Mucosa of gallbladder (tissue), 1 donor: Measurements from ENCODE around the gene ZIC3. TPM values are rescaled to one million over a fixed set of nuclear protein-coding genes. Genes with fewer than 3 reads are reported as not detected.
A peak's percentile ranks its signal among the peaks of the same experiment; 100 is the strongest.
"Not testable (repeated sequence)": the region's sequence is repeated elsewhere in the genome, so short reads cannot be mapped to it uniquely, and the experiment has no call there.

Source experiments
- DNase-seq: peaks from one replicate; pipeline ENCODE4 v3.0.0-alpha.2; 2020; ENCODE audit warnings: low spot score
- total RNA-seq: library from RNA; stranded (reverse); gene quantifications from one replicate; pipeline ENCODE4 v1.2.1, GENCODE V29; 2021
- donor health status: DM: no; HTN: no; CAD: no.

ZIC3 gene
- total RNA-seq: not detected

DNA sequence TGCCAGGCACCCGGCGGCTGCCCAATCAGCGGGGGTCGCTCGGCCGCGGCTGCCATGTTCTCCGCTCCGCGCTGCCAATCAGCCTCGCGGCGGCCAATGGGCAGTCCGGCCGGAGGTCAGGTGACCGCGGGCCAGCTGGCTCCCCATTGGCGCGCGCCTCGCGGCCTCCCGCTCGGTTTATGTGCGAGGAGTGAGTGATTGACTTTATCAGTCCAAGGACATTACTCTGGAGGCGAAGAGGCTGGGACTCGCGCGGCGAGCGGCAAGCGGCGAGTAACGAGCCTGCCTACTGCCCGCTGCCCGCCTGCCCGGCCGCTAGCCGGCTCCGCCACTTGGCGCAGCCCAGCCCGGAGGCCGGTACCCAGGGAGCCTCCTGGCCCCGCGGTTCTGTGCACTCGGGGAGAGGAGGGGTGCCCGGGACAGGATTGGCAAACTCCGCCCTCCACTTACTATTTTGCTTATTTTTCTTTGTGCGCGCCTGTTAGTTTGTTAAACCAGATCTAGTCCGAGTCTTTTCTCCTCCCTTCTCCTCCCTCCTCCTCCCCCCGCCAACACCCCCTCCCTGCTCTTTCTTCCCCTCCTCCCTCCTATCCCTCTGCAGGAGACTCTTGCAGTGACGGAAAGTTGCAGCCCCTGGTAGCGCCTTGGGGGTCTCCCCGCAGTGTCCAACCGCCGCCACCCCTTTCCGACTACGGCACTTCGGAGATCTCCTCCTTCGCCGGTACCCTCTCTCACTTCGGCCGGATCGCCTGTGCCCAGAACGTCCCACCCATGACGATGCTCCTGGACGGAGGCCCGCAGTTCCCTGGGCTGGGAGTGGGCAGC lies at the start of gene ZIC3:
TSS of gene ZIC3 (plus strand) at position 207 of the 825 bp plus-strand sequence. CDS start at position 772, 565 bp downstream.
- DNase-seq: peak; percentile 50

- no peak for DNase-seq
Observed at GRCh38 chrX:137519459-137519858, 46.5 kb upstream of the ZIC3 start.

- no peak for DNase-seq
Observed at GRCh38 chrX:137545711-137546651, 19.9 kb upstream of the ZIC3 start.

GRCh38 chrX:137547291-137547690 lies 18.6 kb upstream of the ZIC3 start:
- DNase-seq: no peak

DNA sequence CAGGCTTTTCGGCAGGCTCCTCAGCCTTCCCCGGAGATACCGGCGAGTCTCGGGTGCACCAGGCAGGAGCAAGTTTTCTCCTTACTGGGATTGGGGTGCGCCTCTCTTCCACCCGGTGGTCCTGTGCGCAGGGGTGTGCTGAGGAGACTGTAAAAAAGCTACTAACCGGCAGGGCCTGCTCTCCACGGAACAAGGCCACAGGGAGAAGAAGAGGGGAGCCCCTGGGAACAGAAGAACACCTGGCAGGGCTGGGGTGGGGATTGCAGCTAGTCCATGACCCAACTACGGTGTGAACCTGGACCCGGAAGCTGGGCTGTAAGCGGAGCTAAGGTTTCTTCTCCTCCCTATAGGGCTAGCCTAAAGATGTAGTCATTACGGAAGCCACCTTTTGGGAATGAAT lies 17.7 kb upstream of the ZIC3 start:
- no peak for DNase-seq

- DNase-seq: no peak
Observed at GRCh38 chrX:137549073-137549472, 16.9 kb upstream of the ZIC3 start.

GRCh38 chrX:137549851-137550664 lies 15.9 kb upstream of the ZIC3 start:
- no peak for DNase-seq

DNA sequence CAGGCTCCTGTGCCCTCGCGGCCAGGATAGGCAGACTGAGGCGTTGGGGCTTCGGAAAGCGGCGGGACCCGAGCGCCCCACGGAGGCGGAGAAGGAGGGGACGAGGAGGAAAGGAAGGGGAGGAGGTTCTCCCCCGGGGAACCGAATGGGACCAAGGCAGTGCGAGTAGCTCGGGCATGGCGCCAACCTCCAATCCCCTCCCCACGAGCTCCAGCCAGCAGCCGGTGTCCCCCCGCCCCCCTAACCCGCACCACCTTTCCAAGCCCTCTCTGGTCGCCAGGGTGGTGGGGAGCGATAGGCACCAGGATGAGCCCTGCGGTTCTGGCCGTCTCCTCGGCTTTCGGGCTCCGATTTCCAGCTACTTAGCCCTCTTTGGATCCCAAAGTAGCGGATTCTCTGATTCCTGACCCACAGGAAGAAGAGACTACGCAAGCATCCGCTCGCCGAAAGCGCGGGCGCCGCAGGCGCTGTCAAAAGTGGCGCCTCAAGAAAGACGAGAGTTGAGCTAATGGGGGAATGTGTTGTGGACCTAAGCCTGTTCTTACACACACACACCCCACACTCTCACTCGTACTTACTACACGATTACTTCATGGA lies 15.2 kb upstream of the ZIC3 start:
- DNase-seq: no peak

GRCh38 chrX:137552098-137552497 lies 13.8 kb upstream of the ZIC3 start:
- not testable (repeated sequence) for DNase-seq

GRCh38 chrX:137562096-137562495 lies 3.8 kb upstream of the ZIC3 start:
- no peak for DNase-seq

DNA sequence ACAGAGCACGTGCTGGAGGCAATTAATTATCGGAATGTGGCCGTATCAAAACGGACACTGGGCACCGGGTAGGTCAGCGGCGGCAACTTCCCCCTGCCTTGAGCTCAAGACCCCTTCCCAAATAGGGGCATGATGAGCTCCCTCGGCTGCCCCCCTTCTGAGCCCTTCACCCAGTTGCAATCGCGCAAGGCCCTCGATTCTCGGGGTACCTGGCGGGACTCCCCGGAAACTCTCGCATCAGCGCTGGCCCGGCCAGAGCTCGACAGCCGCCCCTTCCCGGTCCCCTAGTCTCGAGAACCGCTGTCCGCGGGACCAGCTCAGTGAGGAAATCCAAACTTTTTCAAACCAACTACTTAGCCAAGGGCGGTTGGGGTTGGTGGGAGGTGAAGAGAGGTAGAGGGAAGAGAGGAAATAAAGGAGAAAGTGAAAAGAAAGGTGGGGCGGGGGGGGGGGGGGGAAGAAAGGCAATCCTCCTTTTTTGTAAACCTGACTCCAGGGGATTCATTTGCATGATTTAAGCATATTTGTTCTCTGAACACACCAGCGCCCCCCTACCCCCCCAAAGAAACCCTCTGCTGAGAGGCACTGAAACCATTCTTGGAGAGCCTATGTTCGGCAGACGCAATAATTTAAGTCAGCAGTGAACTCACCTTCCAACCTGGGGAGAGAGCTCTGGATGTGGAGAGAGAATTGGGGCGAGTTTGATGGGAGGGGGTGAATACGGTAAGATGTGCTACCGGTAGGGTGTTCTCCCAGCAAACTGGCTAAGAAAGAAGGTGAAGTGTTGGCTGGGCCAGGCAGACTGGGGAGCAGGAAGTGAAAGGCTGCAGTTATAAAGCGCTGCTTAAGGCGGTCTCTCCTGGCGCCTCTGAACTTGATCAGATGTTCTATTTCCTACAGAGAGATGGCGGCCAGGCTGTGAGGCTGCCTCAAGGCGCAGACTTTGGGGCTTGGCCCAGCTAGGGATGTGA lies 2.0 kb upstream of the ZIC3 start:
- no peak for DNase-seq

- DNase-seq: no peak
Observed at GRCh38 chrX:137565318-137565904, 516 bp upstream of the ZIC3 start.

GRCh38 chrX:137566746-137567679 lies 1.1 kb downstream of the ZIC3 start:
- DNase-seq: no peak

DNA sequence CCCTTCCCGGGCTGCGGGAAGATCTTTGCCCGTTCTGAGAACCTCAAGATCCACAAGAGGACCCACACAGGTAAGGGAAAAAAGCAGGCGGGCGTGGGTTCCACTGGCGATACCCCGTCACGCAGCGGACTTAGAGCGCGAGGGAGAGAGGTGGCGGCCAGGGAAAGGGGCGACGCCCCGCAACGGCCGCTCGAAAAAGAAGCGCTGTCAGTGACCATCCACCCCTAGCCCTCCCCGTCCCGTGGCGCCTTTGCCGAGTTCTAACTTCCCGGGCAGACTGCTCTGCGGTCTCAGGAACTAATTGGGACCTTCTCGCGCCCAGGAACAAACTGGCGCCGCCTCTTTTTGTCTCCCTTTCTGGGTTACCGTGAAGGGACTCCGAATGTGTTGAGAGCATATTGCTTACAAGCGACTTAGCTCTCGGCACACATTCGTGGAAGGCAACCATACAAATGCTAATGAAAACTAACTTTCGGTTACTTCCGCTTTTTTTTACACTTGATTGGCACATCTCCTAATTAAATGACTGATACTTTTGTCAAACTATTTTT lies 1.8 kb downstream of the ZIC3 start:
- DNase-seq: no peak

GRCh38 chrX:137568741-137569469 lies 3.0 kb downstream of the ZIC3 start:
- no peak for DNase-seq

DNA sequence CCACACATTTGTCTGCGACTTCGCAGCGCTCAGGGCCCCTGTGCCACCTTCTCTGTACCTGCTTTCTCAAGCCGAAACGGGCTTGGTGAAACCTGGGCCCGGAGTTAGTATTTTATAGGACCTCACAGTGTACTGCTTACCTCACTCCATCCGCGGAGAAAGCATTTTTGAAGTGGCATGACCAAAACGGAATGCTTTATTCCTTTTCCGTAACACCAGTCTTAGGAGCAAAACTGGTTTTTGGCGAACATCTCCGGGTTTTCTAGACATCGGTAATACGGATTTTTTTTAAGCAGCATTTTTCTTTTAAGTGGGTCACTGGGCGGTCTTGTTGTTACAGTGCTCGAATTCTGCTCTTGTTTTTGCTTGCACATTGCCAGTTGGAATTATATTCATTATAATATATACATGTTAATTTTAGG lies 3.6 kb downstream of the ZIC3 start:
- DNase-seq: no peak

DNA sequence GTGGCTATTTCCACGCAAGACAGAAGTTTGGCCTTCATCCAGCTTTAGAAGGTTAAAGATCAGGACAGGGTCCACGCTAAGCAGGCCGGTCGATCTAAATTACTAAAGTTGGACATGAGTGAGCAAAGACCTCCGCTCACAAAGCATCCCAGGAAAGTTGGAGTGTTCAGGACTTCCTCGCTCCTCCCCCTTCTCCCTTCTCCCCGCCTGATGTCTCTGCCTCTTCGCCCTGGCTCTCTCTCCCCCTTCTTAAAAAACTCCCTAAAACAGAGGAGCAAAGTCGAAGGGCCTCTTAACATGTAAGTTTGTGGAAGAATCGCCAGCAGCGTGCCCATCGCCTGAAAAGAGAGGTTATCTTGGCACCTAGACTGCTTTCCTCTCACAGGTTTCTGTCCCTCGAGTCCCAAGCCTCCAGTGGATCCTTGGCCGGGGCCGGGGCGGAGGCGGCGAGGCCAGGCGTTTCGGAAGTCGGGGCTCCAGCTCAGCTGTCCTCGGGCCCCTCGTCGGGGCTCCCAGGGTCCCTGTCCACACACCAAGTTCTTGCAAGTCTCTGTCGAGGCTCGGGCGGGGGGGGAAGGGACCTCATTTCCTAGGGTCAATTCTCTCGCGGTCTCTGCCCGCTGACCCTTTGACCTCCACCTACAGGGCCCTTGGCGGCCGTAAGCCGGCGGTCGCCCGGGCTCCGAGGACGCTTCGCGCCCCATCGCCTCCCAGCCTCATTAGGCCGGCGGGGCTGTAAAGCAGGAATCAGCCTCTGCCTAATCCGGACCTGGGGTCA lies 7.6 kb downstream of the ZIC3 start:
- DNase-seq: no peak
